Endometrial microvascular endothelial cells (primary cell): Measurements from ENCODE around the gene FAM168A. TPM values are rescaled to one million over a fixed set of nuclear protein-coding genes. Genes with fewer than 3 reads are reported as not detected.
"Not testable (repeated sequence)": the region's sequence is repeated elsewhere in the genome, so short reads cannot be mapped to it uniquely, and the experiment has no call there.

Source experiments
- in situ Hi-C: cut with HindIII; loops from 2 replicates; pipeline ENCODE4 v1.10.0; 2017; ENCODE audit warnings: low sequenced_read_pairs, low pct_unique_long_range_greater_than_20kb; ENCODE audit errors: inconsistent ontology term
- total RNA-seq: library from RNA; depleted of rRNA; stranded (reverse); fragments of >200 nt; gene quantifications from one replicate; pipeline ENCODE4 v1.2.3, GENCODE V29; 2015; ENCODE audit errors: inconsistent ontology term

The FAM168A gene
- total RNA-seq, 1 donor from 2014 or later: 13.4 TPM

- in situ Hi-C loops: no loop called here
Measured at GRCh38 chr11:73458201-73458600, 139.7 kb downstream of the FAM168A start.

GRCh38 chr11:73454987-73455386 is 142.9 kb downstream of the FAM168A start:
- in situ Hi-C loops: no loop called here

- in situ Hi-C loops: no loop called here
Measured at GRCh38 chr11:73453562-73453961, 144.3 kb downstream of the FAM168A start.

- in situ Hi-C loops: no loop called here
Measured at GRCh38 chr11:73452726-73453125, 145.2 kb downstream of the FAM168A start.

GRCh38 chr11:73451896-73452295 is 146.0 kb downstream of the FAM168A start:
- in situ Hi-C loops: no loop called here

GRCh38 chr11:73446766-73447165 is 151.1 kb downstream of the FAM168A start:
- in situ Hi-C loops: no loop called here

- in situ Hi-C loops: no loop called here
Measured at GRCh38 chr11:73445980-73446379, 151.9 kb downstream of the FAM168A start.

- in situ Hi-C loops: no loop called here
Measured at GRCh38 chr11:73439002-73439843, 158.7 kb downstream of the FAM168A start.

- in situ Hi-C loops: not testable (repeated sequence)
Measured at GRCh38 chr11:73436859-73437258, 161.1 kb downstream of the FAM168A start.

- in situ Hi-C loops: no loop called here
Measured at GRCh38 chr11:73431396-73431795, 166.5 kb downstream of the FAM168A start.

- in situ Hi-C loops: no loop called here
Measured at GRCh38 chr11:73430326-73430725, 167.6 kb downstream of the FAM168A start.

GRCh38 chr11:73429121-73429750 is 168.7 kb downstream of the FAM168A start:
- in situ Hi-C loops: no loop called here

- in situ Hi-C loops: no loop called here
Measured at GRCh38 chr11:73428699-73429098, 169.2 kb downstream of the FAM168A start.

GRCh38 chr11:73428227-73428626 is 169.7 kb downstream of the FAM168A start:
- in situ Hi-C loops: no loop called here

GRCh38 chr11:73426219-73426850 is 171.6 kb downstream of the FAM168A start:
- in situ Hi-C loops: no loop called here

GRCh38 chr11:73425108-73425507 is 172.8 kb downstream of the FAM168A start:
- in situ Hi-C loops: no loop called here

GRCh38 chr11:73423506-73423905 is 174.4 kb downstream of the FAM168A start:
- in situ Hi-C loops: no loop called here

GRCh38 chr11:73422886-73423285 is 175.0 kb downstream of the FAM168A start:
- in situ Hi-C loops: no loop called here

- in situ Hi-C loops: no loop called here
Measured at GRCh38 chr11:73420136-73420535, 177.8 kb downstream of the FAM168A start.

- in situ Hi-C loops: no loop called here
Measured at GRCh38 chr11:73416786-73417185, 181.1 kb downstream of the FAM168A start.
